WTC11 (cell line): ENCODE results near the gene PACS1. TPM values are rescaled to one million over a fixed set of nuclear protein-coding genes. Genes with fewer than 3 reads are reported as not detected.

ENCODE experiments used
- ATAC-seq: fragments of 200-7000 bp; cut with Tn5 transposase; 2 replicates; pipeline ENCODE4 v1.10.0; 2021; ENCODE audit warnings: mild to moderate bottlenecking, moderate library complexity
- CTCF ChIA-PET: fragments of 300-600 bp; sonication (Branson Sonifier 250); formaldehyde crosslinking; loops from one replicate; lab custom pipeline; 2021; ENCODE audit warnings: antibody characterized with exemption; lab: Charles Lee
- POLR2A ChIA-PET: fragments of 350-600 bp; sonication (Branson Sonifier 250); formaldehyde crosslinking; loops from one replicate; lab custom pipeline; 2021; ENCODE audit warnings: antibody characterized with exemption; lab: Charles Lee
- DNase-seq: peaks from one replicate; pipeline ENCODE4 v3.0.0; 2021; ENCODE audit warnings: low spot score
- H3K27ac Mint-ChIP-seq: 2 replicates; pipeline ENCODE4 v1.8.0; 2021; ENCODE audit warnings: mixed read lengths
- H3K27me3 Mint-ChIP-seq: 2 replicates; pipeline ENCODE4 v1.8.0; 2021; ENCODE audit warnings: low read depth, mild to moderate bottlenecking, moderate library complexity, mixed read lengths
- H3K36me3 Mint-ChIP-seq: 2 replicates; pipeline ENCODE4 v1.8.0; 2021; ENCODE audit warnings: mixed read lengths
- H3K4me1 Mint-ChIP-seq: 2 replicates; pipeline ENCODE4 v1.8.0; 2022; ENCODE audit warnings: mixed read lengths
- H3K4me3 Mint-ChIP-seq: 2 replicates; pipeline ENCODE4 v1.8.0; 2021; ENCODE audit warnings: mild to moderate bottlenecking, moderate library complexity, mixed read lengths
- H3K9me3 Mint-ChIP-seq: 2 replicates; pipeline ENCODE4 v1.8.0; 2021; ENCODE audit warnings: mixed read lengths
- CBFB ChIP-seq: sonication (generic); formaldehyde crosslinking; IDR thresholded peaks from 2 replicates; pipeline ENCODE4 v1.8.1; 2022; ENCODE audit warnings: mild to moderate bottlenecking, low read depth, missing genetic modification reagents
- EMX1 ChIP-seq: fragments of 250-450 bp; sonication (Bioruptor Pico); IDR thresholded peaks from 2 replicates; pipeline ENCODE4 v1.8.0; 2021; ENCODE audit warnings: mild to moderate bottlenecking
- FOXJ3 ChIP-seq: sonication (generic); formaldehyde crosslinking; IDR thresholded peaks from 2 replicates; pipeline ENCODE4 v1.9.0; 2021; ENCODE audit warnings: missing genetic modification reagents, mild to moderate bottlenecking, borderline replicate concordance
- FOXK1 ChIP-seq: sonication (generic); formaldehyde crosslinking; IDR thresholded peaks from 2 replicates; pipeline ENCODE4 v1.8.0; 2022; ENCODE audit warnings: mild to moderate bottlenecking, moderate library complexity, missing genetic modification reagents
- GTF2I ChIP-seq: fragments of 250-450 bp; sonication (Bioruptor Pico); conservative IDR thresholded peaks from 2 replicates; pipeline ENCODE4 v1.4.0; 2021; ENCODE audit warnings: mild to moderate bottlenecking
- HMGA2 ChIP-seq: fragments of 250-450 bp; sonication (Bioruptor Pico); IDR thresholded peaks from 2 replicates; pipeline ENCODE4 v1.4.0; 2021; ENCODE audit warnings: mild to moderate bottlenecking, moderate library complexity
- JAZF1 ChIP-seq: fragments of 250-450 bp; sonication (Bioruptor Pico); IDR thresholded peaks from 2 replicates; pipeline ENCODE4 v1.9.0; 2021; ENCODE audit warnings: moderate library complexity, mild to moderate bottlenecking, inconsistent platforms
- MLX ChIP-seq: sonication (generic); formaldehyde crosslinking; IDR thresholded peaks from 2 replicates; pipeline ENCODE4 v1.8.1; 2023; ENCODE audit warnings: mild to moderate bottlenecking, missing genetic modification reagents, moderate library complexity
- NR1H2 ChIP-seq: sonication (generic); formaldehyde crosslinking; IDR thresholded peaks from 2 replicates; pipeline ENCODE4 v1.9.0; 2021; ENCODE audit warnings: mild to moderate bottlenecking, moderate library complexity, missing genetic modification reagents
- PREB ChIP-seq: sonication (generic); formaldehyde crosslinking; IDR thresholded peaks from 2 replicates; pipeline ENCODE4 v1.8.1; 2022; ENCODE audit warnings: mild to moderate bottlenecking, missing genetic modification reagents, moderate library complexity, borderline replicate concordance
- TCF7 ChIP-seq: sonication (generic); formaldehyde crosslinking; IDR thresholded peaks from 2 replicates; pipeline ENCODE4 v1.8.0; 2022; ENCODE audit warnings: mild to moderate bottlenecking, low read depth, missing genetic modification reagents, moderate library complexity
- TEAD1 ChIP-seq: sonication (generic); formaldehyde crosslinking; IDR thresholded peaks from 2 replicates; pipeline ENCODE4 v1.8.0; 2022; ENCODE audit warnings: mild to moderate bottlenecking, missing genetic modification reagents
- TEAD4 ChIP-seq: sonication (generic); formaldehyde crosslinking; IDR thresholded peaks from 2 replicates; pipeline ENCODE4 v1.8.0; 2022; ENCODE audit warnings: mild to moderate bottlenecking, missing genetic modification reagents
- TP53 ChIP-seq: sonication (generic); formaldehyde crosslinking; IDR thresholded peaks from 2 replicates; pipeline ENCODE4 v1.8.1; 2023; ENCODE audit warnings: mild to moderate bottlenecking, missing genetic modification reagents
- ZNF121 ChIP-seq: sonication (generic); formaldehyde crosslinking; IDR thresholded peaks from 2 replicates; pipeline ENCODE4 v1.8.0; 2023; ENCODE audit warnings: missing genetic modification reagents
- ZNF138 ChIP-seq: sonication (generic); formaldehyde crosslinking; conservative IDR thresholded peaks from 2 replicates; pipeline ENCODE4 v1.8.1; 2022; ENCODE audit warnings: mild to moderate bottlenecking, moderate library complexity, missing genetic modification reagents
- ZNF219 ChIP-seq: sonication (generic); formaldehyde crosslinking; IDR thresholded peaks from 2 replicates; pipeline ENCODE4 v1.8.0; 2023; ENCODE audit warnings: missing genetic modification reagents, mild to moderate bottlenecking, borderline replicate concordance
- ZNF263 ChIP-seq: sonication (generic); formaldehyde crosslinking; IDR thresholded peaks from 2 replicates; pipeline ENCODE4 v1.8.1; 2022; ENCODE audit warnings: low read depth, mild to moderate bottlenecking, moderate library complexity, missing genetic modification reagents
- total RNA-seq: library from RNA; stranded (reverse); gene quantifications from 3 replicates; pipeline ENCODE4 v1.2.3, GENCODE V29; 2021
- TF ChIP-seq, protein P1 (sequence below): sonication (generic); formaldehyde crosslinking; IDR thresholded peaks from 2 replicates; pipeline ENCODE4 v1.8.0; 2022; ENCODE audit warnings: mild to moderate bottlenecking, missing genetic modification reagents
- TF ChIP-seq, protein P2 (sequence below): sonication (generic); formaldehyde crosslinking; IDR thresholded peaks from 2 replicates; pipeline ENCODE4 v1.8.0; 2023; ENCODE audit warnings: missing genetic modification reagents, mild to moderate bottlenecking, borderline replicate concordance
- TF ChIP-seq, protein P3 (sequence below): fragments of 250-450 bp; sonication (Bioruptor Pico); IDR thresholded peaks from 2 replicates; pipeline ENCODE4 v1.8.0; 2021; ENCODE audit warnings: mild to moderate bottlenecking
- TF ChIP-seq, protein P4 (sequence below): fragments of 250-450 bp; sonication (Bioruptor Pico); conservative IDR thresholded peaks from 2 replicates; pipeline ENCODE4 v1.9.0; 2021; ENCODE audit warnings: mild to moderate bottlenecking

Gene PACS1
- total RNA-seq, 1 experiment from 2014 or later: 34.8 TPM

DNA sequence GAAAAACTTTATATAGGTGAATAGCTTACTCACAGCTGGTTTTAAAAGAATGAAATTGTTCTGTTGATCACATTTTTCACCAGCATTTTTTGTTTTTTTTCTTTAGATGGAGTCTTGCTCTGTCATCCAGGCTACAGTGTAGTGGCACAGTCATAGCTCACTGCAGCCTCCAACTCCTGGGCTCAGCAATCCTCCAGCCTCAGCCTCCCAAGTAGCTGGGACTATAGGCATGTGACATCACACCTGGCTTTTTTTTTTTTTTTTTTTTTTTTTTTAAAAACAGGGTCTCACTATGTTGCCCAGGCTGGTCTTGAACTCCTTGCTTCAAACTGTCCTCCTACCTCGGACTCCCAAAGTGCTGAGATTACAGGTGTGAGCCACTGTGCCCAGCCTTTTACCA is 3.6 kb downstream of the PACS1 start:
- CTCF ChIA-PET: interaction anchor here (0.7 to 1.8 kb wide), 2 partner anchors 28 to 1773 kb away, joined by 3 to 5 read pairs; no protein-coding TSS in a partner anchor
- TF ChIP-seq PREB (CRISPR knock-in tag): no peak
- TF ChIP-seq EMX1 (CRISPR knock-in tag): no peak
- TF ChIP-seq CBFB (CRISPR knock-in tag): no peak
- TF ChIP-seq, protein P1, sequence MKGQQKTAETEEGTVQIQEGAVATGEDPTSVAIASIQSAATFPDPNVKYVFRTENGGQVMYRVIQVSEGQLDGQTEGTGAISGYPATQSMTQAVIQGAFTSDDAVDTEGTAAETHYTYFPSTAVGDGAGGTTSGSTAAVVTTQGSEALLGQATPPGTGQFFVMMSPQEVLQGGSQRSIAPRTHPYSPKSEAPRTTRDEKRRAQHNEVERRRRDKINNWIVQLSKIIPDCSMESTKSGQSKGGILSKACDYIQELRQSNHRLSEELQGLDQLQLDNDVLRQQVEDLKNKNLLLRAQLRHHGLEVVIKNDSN (CRISPR knock-in tag): no peak
- TF ChIP-seq, protein P2, sequence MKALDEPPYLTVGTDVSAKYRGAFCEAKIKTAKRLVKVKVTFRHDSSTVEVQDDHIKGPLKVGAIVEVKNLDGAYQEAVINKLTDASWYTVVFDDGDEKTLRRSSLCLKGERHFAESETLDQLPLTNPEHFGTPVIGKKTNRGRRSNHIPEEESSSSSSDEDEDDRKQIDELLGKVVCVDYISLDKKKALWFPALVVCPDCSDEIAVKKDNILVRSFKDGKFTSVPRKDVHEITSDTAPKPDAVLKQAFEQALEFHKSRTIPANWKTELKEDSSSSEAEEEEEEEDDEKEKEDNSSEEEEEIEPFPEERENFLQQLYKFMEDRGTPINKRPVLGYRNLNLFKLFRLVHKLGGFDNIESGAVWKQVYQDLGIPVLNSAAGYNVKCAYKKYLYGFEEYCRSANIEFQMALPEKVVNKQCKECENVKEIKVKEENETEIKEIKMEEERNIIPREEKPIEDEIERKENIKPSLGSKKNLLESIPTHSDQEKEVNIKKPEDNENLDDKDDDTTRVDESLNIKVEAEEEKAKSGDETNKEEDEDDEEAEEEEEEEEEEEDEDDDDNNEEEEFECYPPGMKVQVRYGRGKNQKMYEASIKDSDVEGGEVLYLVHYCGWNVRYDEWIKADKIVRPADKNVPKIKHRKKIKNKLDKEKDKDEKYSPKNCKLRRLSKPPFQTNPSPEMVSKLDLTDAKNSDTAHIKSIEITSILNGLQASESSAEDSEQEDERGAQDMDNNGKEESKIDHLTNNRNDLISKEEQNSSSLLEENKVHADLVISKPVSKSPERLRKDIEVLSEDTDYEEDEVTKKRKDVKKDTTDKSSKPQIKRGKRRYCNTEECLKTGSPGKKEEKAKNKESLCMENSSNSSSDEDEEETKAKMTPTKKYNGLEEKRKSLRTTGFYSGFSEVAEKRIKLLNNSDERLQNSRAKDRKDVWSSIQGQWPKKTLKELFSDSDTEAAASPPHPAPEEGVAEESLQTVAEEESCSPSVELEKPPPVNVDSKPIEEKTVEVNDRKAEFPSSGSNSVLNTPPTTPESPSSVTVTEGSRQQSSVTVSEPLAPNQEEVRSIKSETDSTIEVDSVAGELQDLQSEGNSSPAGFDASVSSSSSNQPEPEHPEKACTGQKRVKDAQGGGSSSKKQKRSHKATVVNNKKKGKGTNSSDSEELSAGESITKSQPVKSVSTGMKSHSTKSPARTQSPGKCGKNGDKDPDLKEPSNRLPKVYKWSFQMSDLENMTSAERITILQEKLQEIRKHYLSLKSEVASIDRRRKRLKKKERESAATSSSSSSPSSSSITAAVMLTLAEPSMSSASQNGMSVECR (CRISPR knock-in tag): no peak
- no peak for TF ChIP-seq GTF2I (CRISPR knock-in tag)
- TF ChIP-seq, protein P3, sequence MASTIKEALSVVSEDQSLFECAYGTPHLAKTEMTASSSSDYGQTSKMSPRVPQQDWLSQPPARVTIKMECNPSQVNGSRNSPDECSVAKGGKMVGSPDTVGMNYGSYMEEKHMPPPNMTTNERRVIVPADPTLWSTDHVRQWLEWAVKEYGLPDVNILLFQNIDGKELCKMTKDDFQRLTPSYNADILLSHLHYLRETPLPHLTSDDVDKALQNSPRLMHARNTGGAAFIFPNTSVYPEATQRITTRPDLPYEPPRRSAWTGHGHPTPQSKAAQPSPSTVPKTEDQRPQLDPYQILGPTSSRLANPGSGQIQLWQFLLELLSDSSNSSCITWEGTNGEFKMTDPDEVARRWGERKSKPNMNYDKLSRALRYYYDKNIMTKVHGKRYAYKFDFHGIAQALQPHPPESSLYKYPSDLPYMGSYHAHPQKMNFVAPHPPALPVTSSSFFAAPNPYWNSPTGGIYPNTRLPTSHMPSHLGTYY (CRISPR knock-in tag): no peak
- Mint-ChIP-seq H3K27me3 (no peaks in the 10 kb centered on the region), H3K27ac (no peak overlapping the region), H3K36me3 (peaks cover 13% of the 10 kb centered on the region), H3K4me1 (peaks cover 23% of the 10 kb centered on the region), H3K4me3 (no peak overlapping the region), H3K9me3 (no peaks in the 10 kb centered on the region)
- POLR2A ChIA-PET: no interaction called here
- DNase-seq: no peak
- no peak for ATAC-seq

DNA sequence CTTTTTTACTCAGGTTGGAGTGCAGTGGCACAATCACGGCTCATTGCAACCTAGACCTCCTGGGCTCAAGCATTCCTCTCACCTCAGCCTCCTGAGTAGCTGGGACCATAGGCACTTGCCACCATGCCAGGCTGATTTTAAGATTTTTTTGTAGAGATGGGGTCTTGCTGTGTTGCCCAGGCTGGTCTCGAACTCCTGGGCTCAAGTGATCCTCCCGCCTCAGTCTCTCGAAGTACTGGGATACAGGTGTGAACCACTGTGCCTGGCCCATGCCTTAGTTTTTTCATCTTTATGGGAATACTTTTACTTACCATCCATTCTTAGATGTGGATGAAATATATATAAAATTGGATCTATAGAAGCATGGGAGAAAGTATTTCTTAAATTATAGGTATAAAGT is 5.2 kb downstream of the PACS1 start:
- Mint-ChIP-seq H3K4me3 (no peak overlapping the region), H3K4me1 (peaks cover 15% of the 10 kb centered on the region), H3K27ac (no peak overlapping the region), H3K9me3 (no peaks in the 10 kb centered on the region), H3K27me3 (no peaks in the 10 kb centered on the region), H3K36me3 (peaks cover 9% of the 10 kb centered on the region)
- DNase-seq (no peak), ATAC-seq (no peak)
- POLR2A ChIA-PET: interaction anchor here (0.7 kb wide), 1 partner anchor 12 kb away, joined by 4 read pairs; no protein-coding TSS in a partner anchor
- TF ChIP-seq TEAD4 (no peak), GTF2I (CRISPR knock-in tag) (no peak), MLX (CRISPR knock-in tag) (no peak), ZNF121 (CRISPR knock-in tag) (0 out of 2 replicates have a peak, but pooled peaks have one; percentile 19), HMGA2 (CRISPR knock-in tag) (no peak), FOXJ3 (no peak)
- CTCF ChIA-PET: interaction anchor here (0.7 to 1.4 kb wide), 2 partner anchors 8 to 237 kb away, joined by 3 to 5 read pairs; no protein-coding TSS in a partner anchor

DNA sequence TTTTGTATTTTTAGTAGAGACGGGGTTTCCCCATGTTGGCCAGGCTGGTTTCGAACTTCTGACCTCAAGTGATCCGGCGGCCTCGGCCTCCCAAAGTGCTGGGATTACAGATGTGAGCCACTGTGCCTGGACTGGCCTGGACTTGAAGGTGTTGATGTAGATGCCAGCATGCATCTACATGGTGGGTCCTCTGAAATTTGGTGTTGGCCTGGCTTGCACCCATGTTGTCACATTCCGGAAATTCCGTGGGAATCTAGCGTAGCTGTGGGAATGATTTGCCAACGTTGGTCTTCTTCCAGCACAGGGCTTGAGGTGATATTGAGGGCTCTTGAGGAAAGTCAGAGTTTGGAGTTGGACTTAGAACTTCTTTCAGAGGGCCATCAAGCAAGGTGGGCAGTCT is 6.5 kb downstream of the PACS1 start:
- H3K9me3 Mint-ChIP-seq: no peaks in the 10 kb centered on the region
- no peak overlapping the region for H3K4me3 Mint-ChIP-seq
- ATAC-seq: no peak
- H3K36me3 Mint-ChIP-seq: peaks cover 9% of the 10 kb centered on the region
- ChIA-PET CTCF (interaction anchor here (0.5 to 1.4 kb wide), 4 partner anchors 9 to 188 kb away, joined by 3 to 5 read pairs (median 3); partner anchors contain the start of gene FIBP), POLR2A (no interaction called here)
- H3K27ac Mint-ChIP-seq: no peak overlapping the region
- no peaks in the 10 kb centered on the region for H3K27me3 Mint-ChIP-seq
- no peak for DNase-seq
- peaks cover 9% of the 10 kb centered on the region for H3K4me1 Mint-ChIP-seq
- TF ChIP-seq NR1H2 (CRISPR knock-in tag) (no peak), TP53 (CRISPR knock-in tag) (no peak), ZNF138 (no peak), JAZF1 (CRISPR knock-in tag) (no peak), ZNF263 (CRISPR knock-in tag) (no peak), TCF7 (CRISPR knock-in tag) (no peak), TEAD1 (CRISPR knock-in tag) (no peak), ZNF219 (CRISPR knock-in tag) (no peak), FOXJ3 (no peak), FOXK1 (CRISPR knock-in tag) (no peak)
- TF ChIP-seq, protein P4, sequence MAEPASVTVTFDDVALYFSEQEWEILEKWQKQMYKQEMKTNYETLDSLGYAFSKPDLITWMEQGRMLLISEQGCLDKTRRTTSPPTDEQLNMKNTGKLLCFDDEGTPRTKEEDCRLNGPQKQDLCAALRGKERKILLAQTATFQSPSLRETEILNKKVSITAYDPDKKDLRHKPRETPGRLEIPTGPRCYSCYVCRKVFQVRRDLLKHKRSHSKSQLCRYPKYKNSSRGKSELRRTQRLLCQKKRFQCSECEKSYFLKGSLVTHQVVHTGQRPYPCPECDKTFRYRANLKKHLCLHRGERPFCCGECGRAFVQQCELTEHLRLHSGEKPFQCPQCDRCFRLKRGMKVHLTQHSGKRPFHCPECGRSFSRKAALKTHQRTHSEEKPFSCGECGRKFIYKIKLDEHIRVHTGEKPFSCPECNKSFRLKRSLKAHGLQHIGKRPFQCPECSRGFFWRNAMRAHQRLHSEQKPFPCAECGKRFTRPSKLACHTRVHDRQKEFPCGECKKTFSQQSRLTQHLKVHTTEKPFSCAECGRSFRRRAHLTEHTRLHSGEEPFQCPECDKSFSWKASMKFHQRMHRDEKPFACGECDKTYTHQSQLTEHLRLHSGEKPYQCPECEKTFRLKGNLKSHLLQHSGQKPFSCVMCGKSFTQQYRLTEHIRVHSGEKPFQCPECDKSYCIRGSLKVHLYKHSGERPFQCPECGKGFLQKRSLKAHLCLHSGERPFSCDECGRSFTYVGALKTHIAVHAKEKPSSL: no peak
